Keratinocyte (primary cell): ENCODE data around the gene SNX17. TPM values are rescaled to one million over a fixed set of nuclear protein-coding genes. Genes with fewer than 3 reads are reported as not detected.
"Not testable (repeated sequence)": the region's sequence is repeated elsewhere in the genome, so short reads cannot be mapped to it uniquely, and the experiment has no call there.

Source experiments
- DNase-seq: peaks from one replicate; pipeline ENCODE4 v3.0.0-alpha.2; 2011; ENCODE audit warnings: low read depth, missing footprints, low spot score
- FAIRE-seq: peaks from 2 replicates; lab custom pipeline; 2011; peaks lifted over from hg19 to GRCh38; lab: Jason Lieb, UNC
- H2AFZ ChIP-seq: 2 replicates; pipeline ENCODE4 v1.6.0; 2012; ENCODE audit warnings: low read length, control low read depth, inconsistent platforms; ENCODE audit not compliant: control insufficient read depth
- H3K27ac ChIP-seq: 2 replicates; pipeline ENCODE4 v1.5.1; 2011; ENCODE audit warnings: low read length; ENCODE audit not compliant: control insufficient read depth, insufficient read depth
- H3K27me3 ChIP-seq: 3 replicates; pipeline ENCODE4 v1.6.0; 2011; ENCODE audit warnings: low read length; ENCODE audit not compliant: control insufficient read depth, insufficient read depth; ENCODE audit errors: extremely low read depth
- H3K36me3 ChIP-seq, 2 experiments: 2 replicates in 1 of 2; 3 replicates in 1 of 2; pipeline ENCODE4 v1.5.1; 2011; ENCODE audit warnings: low read length in 2 of 2, mild to moderate bottlenecking in 1 of 2; ENCODE audit not compliant: control insufficient read depth in 2 of 2, insufficient read depth in 2 of 2; ENCODE audit errors: extremely low read depth in 1 of 2
- H3K4me1 ChIP-seq: 3 replicates; pipeline ENCODE4 v1.5.1; 2011; ENCODE audit warnings: low read length; ENCODE audit not compliant: control insufficient read depth, insufficient read depth; ENCODE audit errors: extremely low read depth
- H3K4me2 ChIP-seq: 3 replicates; pipeline ENCODE4 v1.6.0; 2011; ENCODE audit warnings: low read depth, low read length; ENCODE audit not compliant: control insufficient read depth, insufficient read depth; ENCODE audit errors: extremely low read depth
- H3K4me3 ChIP-seq, 3 experiments: fragments of 200-600 bp in 1 of 3; sonication (generic) in 1 of 3; 2 replicates in 2 of 3; 3 replicates in 1 of 3; pipeline ENCODE4 v1.5.1; 2011 to 2016; ENCODE audit warnings: low read length in 3 of 3, mild to moderate bottlenecking in 3 of 3, control low read depth in 2 of 3, inconsistent platforms in 1 of 3, low read depth in 1 of 3, mixed read lengths in 1 of 3, mixed run types in 1 of 3, moderate library complexity in 1 of 3; ENCODE audit not compliant: control insufficient read depth in 2 of 3, insufficient read depth in 2 of 3; ENCODE audit errors: extremely low read depth in 1 of 3
- H3K79me2 ChIP-seq: 2 replicates; pipeline ENCODE4 v1.6.0; 2012; ENCODE audit warnings: low read length; ENCODE audit not compliant: control insufficient read depth, insufficient read depth
- H3K9ac ChIP-seq: 3 replicates; pipeline ENCODE4 v1.6.0; 2011; ENCODE audit warnings: low read length; ENCODE audit not compliant: control insufficient read depth, insufficient read depth; ENCODE audit errors: extremely low read depth
- H3K9me1 ChIP-seq: 3 replicates; pipeline ENCODE4 v1.6.0; 2011; ENCODE audit warnings: low read length; ENCODE audit not compliant: control insufficient read depth, insufficient read depth; ENCODE audit errors: extremely low read depth
- H3K9me3 ChIP-seq: 2 replicates; pipeline ENCODE4 v1.5.1; 2012; ENCODE audit warnings: low read depth, low read length; ENCODE audit not compliant: control insufficient read depth
- H4K20me1 ChIP-seq: 3 replicates; pipeline ENCODE4 v1.6.0; 2011; ENCODE audit warnings: low read length; ENCODE audit not compliant: control insufficient read depth, insufficient read depth; ENCODE audit errors: extremely low read depth
- EZH2 ChIP-seq: IDR thresholded peaks from one replicate; pipeline ENCODE4 v1.6.1; 2012; ENCODE audit warnings: inconsistent platforms, mild to moderate bottlenecking, low read length, moderate library complexity
- dilution Hi-C: fragments of 300-500 bp; cut with MboI; formaldehyde crosslinking; loops from one replicate; pipeline ENCODE4 v1.7.0; 2020; ENCODE audit warnings: low sequenced_read_pairs; ENCODE audit not compliant: extremely low pct_ligation_motif_present
- polyA plus RNA-seq, 5 experiments: library from polyadenylated mRNA; depleted of rRNA in 3 of 5; stranded (reverse) in 3 of 5; stranded (forward) in 1 of 5; unstranded in 1 of 5; fragments of >200 nt; gene quantifications; 1 replicate in 1 of 5; 2 replicates in 3 of 5; 3 replicates in 1 of 5; pipeline versions ENCODE4 v1.2.1 to v1.2.3, GENCODE V29; 2011 to 2012; ENCODE audit warnings: missing spikeins in 2 of 5, low read depth in 1 of 5, low replicate concordance in 1 of 5
- TF ChIP-seq, protein P1 (sequence below), 3 experiments: IDR thresholded peaks in 1 of 3; conservative IDR thresholded peaks in 1 of 3; optimal IDR thresholded peaks in 1 of 3; 2 replicates in 2 of 3; 3 replicates in 1 of 3; pipeline versions ENCODE3 to v1.5.1; 2011; ENCODE audit warnings: low read length in 3 of 3, mild to moderate bottlenecking in 3 of 3, moderate library complexity in 2 of 3, control low read depth in 1 of 3, inconsistent platforms in 1 of 3; ENCODE audit not compliant: insufficient read depth in 2 of 3; ENCODE audit errors: extremely low read depth in 1 of 3

SNX17 gene
- polyA plus RNA-seq, 1 donor (not counting 4 experiments of a cell fraction or from before 2014, with no cell fraction given): 83.3 TPM

DNA sequence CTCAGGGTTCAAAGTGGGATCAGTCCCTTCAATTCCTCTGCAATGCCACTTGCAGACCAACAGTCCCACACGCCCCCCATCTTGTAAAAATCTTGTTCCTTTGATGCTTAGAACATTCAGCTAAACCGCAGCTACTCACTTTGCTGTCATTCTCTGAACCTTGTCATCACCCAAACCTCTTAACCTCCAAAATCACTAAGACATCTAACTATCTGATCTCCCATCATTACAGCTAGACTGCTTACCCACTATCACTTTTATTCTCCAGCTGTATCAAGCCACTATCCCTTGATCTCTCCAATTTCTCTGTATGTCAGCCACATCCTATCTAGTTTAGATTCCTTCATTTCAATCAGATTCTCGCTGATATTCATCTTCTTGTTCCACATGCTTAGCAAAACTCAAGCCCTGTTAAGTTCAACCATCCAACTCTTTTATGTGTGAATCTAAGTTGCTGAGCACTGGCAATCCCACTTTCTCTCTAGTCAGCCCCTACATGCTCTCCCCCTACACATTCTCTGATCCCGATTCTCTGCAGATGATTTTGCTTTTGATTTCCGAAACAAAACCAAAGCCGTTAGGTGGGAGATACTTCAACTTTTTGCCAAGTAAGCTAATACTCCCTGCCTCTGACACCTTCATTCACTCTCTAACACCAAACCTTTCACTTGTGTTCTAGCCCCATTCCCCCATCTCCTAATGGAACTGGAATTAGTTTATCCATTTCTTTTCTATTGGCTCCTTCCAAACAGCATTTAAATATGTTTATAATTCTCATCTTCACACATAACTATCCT is 18.4 kb upstream of the SNX17 start:
- DNase-seq: no peak
- Histone ChIP-seq H2AFZ (no peak overlapping the region), H3K9me1 (no peaks in the 10 kb centered on the region), H3K36me3 (peaks cover 0 to 5% of the 10 kb centered on the region in 2 experiments), H4K20me1 (no peaks in the 10 kb centered on the region), H3K4me2 (no peak overlapping the region), H3K79me2 (peaks cover 86% of the 10 kb centered on the region), H3K9ac (no peak overlapping the region), H3K9me3 (no peaks in the 10 kb centered on the region), H3K27me3 (no peaks in the 10 kb centered on the region), H3K4me1 (peaks cover 12% of the 10 kb centered on the region), H3K27ac (no peak overlapping the region), H3K4me3 (no peak overlapping the region)
- TF ChIP-seq, protein P1, sequence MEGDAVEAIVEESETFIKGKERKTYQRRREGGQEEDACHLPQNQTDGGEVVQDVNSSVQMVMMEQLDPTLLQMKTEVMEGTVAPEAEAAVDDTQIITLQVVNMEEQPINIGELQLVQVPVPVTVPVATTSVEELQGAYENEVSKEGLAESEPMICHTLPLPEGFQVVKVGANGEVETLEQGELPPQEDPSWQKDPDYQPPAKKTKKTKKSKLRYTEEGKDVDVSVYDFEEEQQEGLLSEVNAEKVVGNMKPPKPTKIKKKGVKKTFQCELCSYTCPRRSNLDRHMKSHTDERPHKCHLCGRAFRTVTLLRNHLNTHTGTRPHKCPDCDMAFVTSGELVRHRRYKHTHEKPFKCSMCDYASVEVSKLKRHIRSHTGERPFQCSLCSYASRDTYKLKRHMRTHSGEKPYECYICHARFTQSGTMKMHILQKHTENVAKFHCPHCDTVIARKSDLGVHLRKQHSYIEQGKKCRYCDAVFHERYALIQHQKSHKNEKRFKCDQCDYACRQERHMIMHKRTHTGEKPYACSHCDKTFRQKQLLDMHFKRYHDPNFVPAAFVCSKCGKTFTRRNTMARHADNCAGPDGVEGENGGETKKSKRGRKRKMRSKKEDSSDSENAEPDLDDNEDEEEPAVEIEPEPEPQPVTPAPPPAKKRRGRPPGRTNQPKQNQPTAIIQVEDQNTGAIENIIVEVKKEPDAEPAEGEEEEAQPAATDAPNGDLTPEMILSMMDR (optimal IDR thresholded peaks at IDR 0.05 in 1 of 3, IDR thresholded peaks at IDR 0.05 in 1 of 3, conservative IDR thresholded peaks at IDR 0.05 in 1 of 3; ENCODE audit: extremely low read depth in 1 of 3, insufficient read depth in 2 of 3, low read length in 3 of 3): no peak
- TF ChIP-seq EZH2: no peak
- dilution Hi-C loops: no loop called here
- FAIRE-seq: no peak

DNA sequence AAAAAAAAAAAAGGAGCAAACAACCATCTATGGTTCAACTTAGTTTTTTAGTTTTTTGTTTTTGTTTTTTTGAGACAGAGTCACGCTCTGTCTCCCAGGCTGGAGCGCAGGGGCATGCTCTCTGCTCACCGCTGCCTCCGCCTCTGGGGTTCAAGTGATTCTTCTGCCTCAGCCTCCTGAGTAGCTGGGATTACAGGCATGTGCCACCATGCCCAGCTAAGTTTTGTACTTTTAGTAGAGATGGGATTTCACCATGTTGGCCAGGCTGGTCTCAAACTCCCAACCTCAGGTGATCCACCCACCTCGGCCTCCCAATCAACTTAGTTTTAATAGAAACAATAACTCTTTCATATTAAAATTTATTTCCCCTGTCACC is 17.0 kb upstream of the SNX17 start:
- H4K20me1 ChIP-seq, dilution Hi-C loops, DNase-seq, H3K36me3 ChIP-seq, H2AFZ ChIP-seq, H3K27ac ChIP-seq, H3K27me3 ChIP-seq, H3K4me3 ChIP-seq, FAIRE-seq, H3K4me2 ChIP-seq, H3K9ac ChIP-seq, H3K9me1 ChIP-seq, H3K9me3 ChIP-seq: not testable (repeated sequence)
- Histone ChIP-seq H3K4me1 (peaks cover 18% of the 10 kb centered on the region), H3K79me2 (peaks cover 84% of the 10 kb centered on the region)
